ENCODE results near the gene EFCAB7. TPM values are rescaled to one million over a fixed set of nuclear protein-coding genes. Genes with fewer than 3 reads are reported as not detected.

Gene EFCAB7
- total RNA-seq, 1 experiment from 2014 or later: 3.6 TPM

GRCh38 chr1:63537006-63537405 lies 13.7 kb downstream of the EFCAB7 start:
- Histone ChIP-seq H2AFZ (ENCODE audit: low read length) (no peak overlapping the region), H3K79me2 (ENCODE audit: low read length) (no peaks in the 10 kb centered on the region), H3K27me3 (ENCODE audit: low read length) (no peaks in the 10 kb centered on the region), H3K36me3 (ENCODE audit: low read depth, low read length) (0 out of 2 replicates have a peak, but pooled peaks cover 4% of the 10 kb centered on the region), H3F3A (ENCODE audit: low read length, unreplicated experiment) (no peaks in the 10 kb centered on the region), H3K9ac (ENCODE audit: low read length) (no peak overlapping the region), H3K9me2 (replicated peaks; ENCODE audit: low read length) (no peaks in the 10 kb centered on the region), H3K9me3 (ENCODE audit: low read length) (no peaks in the 10 kb centered on the region), H3K4me2 (ENCODE audit: low read length) (no peak overlapping the region), H4K20me1 (ENCODE audit: low read length) (no peaks in the 10 kb centered on the region), H3K4me1 (ENCODE audit: insufficient read depth, low read length) (no peaks in the 10 kb centered on the region), H3K4me3 (ENCODE audit: low read length) (no peak overlapping the region), H3K27ac (ENCODE audit: low read length) (no peak overlapping the region)
- intact Hi-C loops (cut with micrococcal nuclease): loop anchor here (5.0 kb wide), 1 partner anchor 695 kb away; no protein-coding TSS in a partner anchor
- DNase-seq (no peak), ATAC-seq (no peak)
- BruUV-seq (replicated peaks): no TSS peak
- ChIA-PET CTCF (interaction anchor here (1.9 kb wide), 1 partner anchor 70 kb away, joined by 11 read pairs; no protein-coding TSS in a partner anchor), POLR2A (ENCODE audit: unreplicated experiment) (no interaction called here)
- TF ChIP-seq EZH2 (IDR thresholded peaks at IDR 0.05; ENCODE audit: low read length, unreplicated experiment) (no peak), CTCF (conservative IDR thresholded peaks at IDR 0.05; ENCODE audit: low read depth, low read length) (no peak), EZH2phosphoT487 (IDR thresholded peaks at IDR 0.05; ENCODE audit: borderline replicate concordance, low read length) (no peak)

- Histone ChIP-seq H3F3A (ENCODE audit: low read length, unreplicated experiment) (no peaks in the 10 kb centered on the region), H3K4me2 (ENCODE audit: low read length) (no peak overlapping the region), H3K79me2 (ENCODE audit: low read length) (no peaks in the 10 kb centered on the region), H3K4me1 (ENCODE audit: insufficient read depth, low read length) (no peaks in the 10 kb centered on the region), H3K36me3 (ENCODE audit: low read depth, low read length) (0 out of 2 replicates have a peak, but pooled peaks cover 4% of the 10 kb centered on the region), H3K27me3 (ENCODE audit: low read length) (no peaks in the 10 kb centered on the region), H3K9me3 (ENCODE audit: low read length) (no peaks in the 10 kb centered on the region), H2AFZ (ENCODE audit: low read length) (no peak overlapping the region), H4K20me1 (ENCODE audit: low read length) (no peaks in the 10 kb centered on the region), H3K9me2 (replicated peaks; ENCODE audit: low read length) (no peaks in the 10 kb centered on the region), H3K9ac (ENCODE audit: low read length) (no peak overlapping the region), H3K4me3 (ENCODE audit: low read length) (no peak overlapping the region), H3K27ac (ENCODE audit: low read length) (no peak overlapping the region)
- CTCF ChIA-PET: interaction anchor here (0.5 to 1.9 kb wide), 5 partner anchors 71 to 697 kb away, joined by 3 to 11 read pairs (median 3); no protein-coding TSS in a partner anchor
- no peak for ATAC-seq
- intact Hi-C loops (cut with micrococcal nuclease): loop anchor here (1.0 to 5.0 kb wide), 3 partner anchors 72 to 696 kb away; no protein-coding TSS in a partner anchor
- TF ChIP-seq EZH2phosphoT487 (IDR thresholded peaks at IDR 0.05; ENCODE audit: borderline replicate concordance, low read length) (no peak), CTCF (conservative IDR thresholded peaks at IDR 0.05; ENCODE audit: low read depth, low read length) (peak; percentile 72)
- POLR2A ChIA-PET (ENCODE audit: unreplicated experiment): no interaction called here
- no TSS peak for BruUV-seq (replicated peaks)
- peak; percentile 38 for DNase-seq
Measured at GRCh38 chr1:63537940-63538339, 14.6 kb downstream of the EFCAB7 start.

- H4K20me1 ChIP-seq (ENCODE audit: low read length): no peaks in the 10 kb centered on the region
- no peaks in the 10 kb centered on the region for H3F3A ChIP-seq (ENCODE audit: low read length, unreplicated experiment)
- BruUV-seq (replicated peaks): no TSS peak
- no peak overlapping the region for H3K4me2 ChIP-seq (ENCODE audit: low read length)
- H3K4me1 ChIP-seq (ENCODE audit: insufficient read depth, low read length): no peaks in the 10 kb centered on the region
- H3K27me3 ChIP-seq (ENCODE audit: low read length): no peaks in the 10 kb centered on the region
- ATAC-seq (no peak), DNase-seq (peak; percentile 14)
- H3K27ac ChIP-seq (ENCODE audit: low read length): no peak overlapping the region
- no peaks in the 10 kb centered on the region for H3K79me2 ChIP-seq (ENCODE audit: low read length)
- ChIA-PET CTCF (no interaction called here), POLR2A (ENCODE audit: unreplicated experiment) (interaction anchor here (0.6 kb wide), 1 partner anchor 32 kb away, joined by 3 read pairs; no protein-coding TSS in a partner anchor)
- H2AFZ ChIP-seq (ENCODE audit: low read length): no peak overlapping the region
- no peak overlapping the region for H3K4me3 ChIP-seq (ENCODE audit: low read length)
- H3K9ac ChIP-seq (ENCODE audit: low read length): no peak overlapping the region
- intact Hi-C loops (cut with micrococcal nuclease): no loop called here
- H3K9me2 ChIP-seq (replicated peaks; ENCODE audit: low read length): no peaks in the 10 kb centered on the region
- H3K9me3 ChIP-seq (ENCODE audit: low read length): no peaks in the 10 kb centered on the region
- H3K36me3 ChIP-seq (ENCODE audit: low read depth, low read length): no peaks in the 10 kb centered on the region
- no peak for TF ChIP-seq EZH2phosphoT487 (IDR thresholded peaks at IDR 0.05; ENCODE audit: borderline replicate concordance, low read length)
- TF ChIP-seq EZH2 (IDR thresholded peaks at IDR 0.05; ENCODE audit: low read length, unreplicated experiment): no peak
- TF ChIP-seq CTCF (conservative IDR thresholded peaks at IDR 0.05; ENCODE audit: low read depth, low read length): no peak
Measured at GRCh38 chr1:63545780-63546179, 22.5 kb downstream of the EFCAB7 start.

All from PC-3 (cell line).